HepG2 (cell line): ENCODE data around the gene TMTC1. TPM values are rescaled to one million over a fixed set of nuclear protein-coding genes. Genes with fewer than 3 reads are reported as not detected.
"Not testable (repeated sequence)": the region's sequence is repeated elsewhere in the genome, so short reads cannot be mapped to it uniquely, and the experiment has no call there.

ENCODE experiments used
- ATAC-seq: fragments of 200-7000 bp; cut with Tn5 transposase; 3 replicates; pipeline ENCODE4 v1.9.1; 2020; ENCODE audit warnings: mild to moderate bottlenecking, moderate library complexity
- BruUV-seq: library from RNA; stranded (reverse); fragments of 400-500 nt; replicated peaks from 2 replicates; lab custom pipeline; 2021; lab: Mats Ljungman, UMichigan
- CTCF ChIA-PET: fragments of 300-600 bp; formaldehyde crosslinking; extraction: SDS; loops from one replicate; lab custom pipeline; 2021; ENCODE audit warnings: low total read pairs, inconsistent platforms, low intra/inter-chr PET ratio; lab: Yijun Ruan, JAX
- POLR2A ChIA-PET: fragments of 350-600 bp; sonication (Branson Sonifier 250); formaldehyde crosslinking; loops from one replicate; lab custom pipeline; 2020; ENCODE audit warnings: antibody characterized with exemption, inconsistent platforms; lab: Yijun Ruan, JAX
- DNase-seq: peaks from one replicate; pipeline ENCODE4 v3.0.0-alpha.2; 2015; ENCODE audit warnings: low spot score
- FAIRE-seq: peaks from 3 replicates; lab custom pipeline; 2011; peaks lifted over from hg19 to GRCh38; lab: Jason Lieb, UNC
- H2AFZ ChIP-seq: one replicate; pipeline ENCODE4 v1.6.1; 2011; ENCODE audit warnings: low read length, inconsistent platforms
- H3K27ac ChIP-seq: fragments of 300-600 bp; 3 replicates; pipeline ENCODE4 v1.8.0; 2011; ENCODE audit warnings: mixed run types, mild to moderate bottlenecking, mixed read lengths, low read length, inconsistent platforms; ENCODE audit not compliant: insufficient read depth; ENCODE audit errors: extremely low read length
- H3K27me3 ChIP-seq, 2 experiments: fragments of 200-600 bp in 1 of 2; 2 replicates in 1 of 2; 3 replicates in 1 of 2; pipeline versions ENCODE4 v1.6.0 to v1.8.0; 2011; ENCODE audit warnings: low read length in 2 of 2, mild to moderate bottlenecking in 2 of 2, moderate library complexity in 2 of 2, inconsistent platforms in 1 of 2; ENCODE audit not compliant: insufficient read depth in 2 of 2, control insufficient read depth in 1 of 2
- H3K36me3 ChIP-seq, 2 experiments: fragments of 200-600 bp in 1 of 2; replicated peaks in 1 of 2; 2 replicates in 1 of 2; 3 replicates in 1 of 2; pipeline versions ENCODE4 v1.5.1 to v1.8.0; 2011; ENCODE audit warnings: low read length in 2 of 2, inconsistent platforms in 1 of 2; ENCODE audit not compliant: insufficient read depth in 2 of 2, control insufficient read depth in 1 of 2
- H3K4me1 ChIP-seq: 2 replicates; pipeline ENCODE4 v1.5.1; 2012; ENCODE audit warnings: low read length, inconsistent platforms; ENCODE audit not compliant: insufficient read depth
- H3K4me2 ChIP-seq: 2 replicates; pipeline ENCODE4 v1.6.0; 2011; ENCODE audit warnings: low read depth, low read length, inconsistent platforms
- H3K4me3 ChIP-seq, 3 experiments: fragments of 200-600 bp in 1 of 3; sonication (generic), shearing (Covaris generic) in 1 of 3; replicated peaks in 1 of 3; 2 replicates each; pipeline ENCODE4 v1.5.1; 2011 to 2016; ENCODE audit warnings: low read length in 3 of 3, inconsistent platforms in 2 of 3, low read depth in 2 of 3, mild to moderate bottlenecking in 2 of 3, control low read depth in 1 of 3, mixed read lengths in 1 of 3; ENCODE audit not compliant: insufficient read depth in 1 of 3
- H3K79me2 ChIP-seq: one replicate; pipeline ENCODE4 v1.6.1; 2011; ENCODE audit warnings: low read length, inconsistent platforms; ENCODE audit not compliant: insufficient read depth
- H3K9ac ChIP-seq: 2 replicates; pipeline ENCODE4 v1.6.0; 2011; ENCODE audit warnings: mild to moderate bottlenecking, low read depth, low read length, inconsistent platforms; ENCODE audit not compliant: insufficient read depth
- H3K9me3 ChIP-seq: 2 replicates; pipeline ENCODE4 v1.5.1; 2012; ENCODE audit warnings: mild to moderate bottlenecking, low read length
- H4K20me1 ChIP-seq: 2 replicates; pipeline ENCODE4 v1.6.0; 2011; ENCODE audit warnings: inconsistent platforms, mild to moderate bottlenecking, low read length, moderate library complexity; ENCODE audit not compliant: insufficient read depth
- HNRNPL ChIP-seq: fragments of 200-400 bp; formaldehyde crosslinking; IDR thresholded peaks from 2 replicates; pipeline ENCODE4 v1.6.1; 2017; ENCODE audit warnings: mild to moderate bottlenecking, low read depth, low read length
- NFE2L2 ChIP-seq: fragments of 150-350 bp; IDR thresholded peaks from 2 replicates; pipeline ENCODE4 v1.6.1; 2014; ENCODE audit warnings: low read length
- WGBS: methylation state at CpG from one replicate; pipeline ENCODE4 v1.1.6; 2017; ENCODE audit warnings: low lambda C conversion rate; 5-methylcytosine and 5-hydroxymethylcytosine counted together
- in situ Hi-C: cut with HindIII; loops from 2 replicates; pipeline ENCODE4 v1.10.0; 2017; ENCODE audit warnings: low pct_unique_long_range_greater_than_20kb; ENCODE audit not compliant: extremely low pct_ligation_motif_present
- intact Hi-C: fragments of 100-400 bp; cut with micrococcal nuclease; formaldehyde crosslinking; loops from one replicate; pipeline ENCODE4 v1.10.0; 2022; ENCODE audit not compliant: unreplicated experiment
- polyA plus RNA-seq, 8 experiments: library from polyadenylated mRNA; depleted of rRNA in 3 of 8; stranded (reverse) in 7 of 8; unstranded in 1 of 8; fragments of >200 nt; fragmentation: Illumina TruSeq in 4 of 8; extraction: Trizol in 4 of 8; gene quantifications; 2 replicates each; pipeline versions ENCODE4 v1.2.1 to v1.2.3, GENCODE V29; 2011 to 2016; ENCODE audit warnings: low read depth in 4 of 8, missing spikeins in 1 of 8, mixed read lengths in 1 of 8; ENCODE audit not compliant: insufficient read depth in 1 of 8
- total RNA-seq, 5 experiments: library from RNA; depleted of rRNA; stranded (reverse); fragments of >200 nt; fragmentation: Illumina TruSeq; extraction: Trizol; gene quantifications; 2 replicates each; pipeline ENCODE4 v1.2.3, GENCODE V29; 2016; ENCODE audit warnings: low read depth in 1 of 5
- TF ChIP-seq, protein P1 (sequence below), 2 experiments: fragments of 450-650 bp in 1 of 2; sonication (generic) in 1 of 2; formaldehyde crosslinking; IDR thresholded peaks; 2 replicates each; pipeline versions ENCODE4 v1.5.0 to v1.8.0; 2020 to 2022; ENCODE audit warnings: mild to moderate bottlenecking in 1 of 2, missing genetic modification reagents in 1 of 2
- TF ChIP-seq, protein P2 (sequence below): sonication (generic); formaldehyde crosslinking; IDR thresholded peaks from 2 replicates; pipeline ENCODE4 v1.4.0; 2020; ENCODE audit warnings: mild to moderate bottlenecking, missing genetic modification reagents
- TF ChIP-seq, protein P3 (sequence below): sonication (generic); formaldehyde crosslinking; IDR thresholded peaks from 2 replicates; pipeline ENCODE4 v1.5.0; 2020; ENCODE audit warnings: mild to moderate bottlenecking, missing genetic modification reagents
- TF ChIP-seq, protein P4 (sequence below): sonication (generic); formaldehyde crosslinking; IDR thresholded peaks from 2 replicates; pipeline ENCODE4 v1.8.1; 2023; ENCODE audit warnings: mild to moderate bottlenecking, missing genetic modification reagents, borderline replicate concordance

TMTC1 gene
- total and polyA plus RNA-seq, 2 of the 13 experiments (the other 11 are each of a cell fraction or from before 2014, with no cell fraction given): 0.69 to 1.8 TPM

DNA sequence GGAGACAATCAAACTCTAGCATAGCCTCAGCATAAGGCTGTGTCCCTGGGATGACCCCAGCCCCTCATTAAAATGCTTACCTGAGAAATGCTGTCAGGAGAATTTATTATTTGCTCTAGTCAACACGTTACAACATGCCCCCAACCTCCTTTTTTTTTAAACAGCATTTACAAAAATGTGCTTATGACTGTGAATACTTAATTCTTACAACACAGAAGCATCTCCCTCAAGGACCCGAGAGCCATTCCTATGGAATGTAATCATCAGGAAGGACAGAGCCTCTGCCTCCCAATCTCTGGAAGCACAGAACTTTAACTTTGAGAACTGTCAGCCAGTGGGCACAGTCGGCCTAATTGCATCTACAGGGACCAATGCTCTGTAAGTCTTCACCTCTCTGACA lies 149.7 kb downstream of the TMTC1 start:
- no peak for FAIRE-seq

DNA sequence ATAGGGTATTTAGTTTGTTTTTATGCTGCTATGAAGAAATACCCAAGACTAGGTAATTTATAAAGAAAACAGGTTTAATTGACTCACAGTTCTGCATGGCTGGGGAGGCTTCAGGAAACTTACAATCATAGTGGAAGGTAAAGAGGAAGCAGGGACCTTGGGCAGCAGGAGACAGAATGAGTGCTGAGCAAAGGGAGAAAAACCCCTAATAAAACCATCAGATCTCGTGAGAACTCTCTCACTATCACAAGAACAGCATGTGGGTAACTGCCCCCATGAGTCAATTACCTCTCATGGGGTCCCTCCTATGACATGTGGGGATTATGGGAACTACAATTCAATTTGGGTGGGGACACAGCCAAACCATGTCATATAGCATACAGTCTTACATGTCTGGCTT lies 153.6 kb downstream of the TMTC1 start:
- H3K9ac ChIP-seq, H3K4me1 ChIP-seq, H3K4me3 ChIP-seq, in situ Hi-C loops, POLR2A ChIA-PET, H3K27me3 ChIP-seq, BruUV-seq, CTCF ChIA-PET, intact Hi-C loops, DNase-seq, H3K4me2 ChIP-seq, H3K79me2 ChIP-seq, FAIRE-seq, H3K9me3 ChIP-seq, ATAC-seq, H4K20me1 ChIP-seq, H2AFZ ChIP-seq, H3K27ac ChIP-seq, H3K36me3 ChIP-seq: not testable (repeated sequence)
- WGBS: 38% methylated on average over 1 of the region's 1 CpG

More for the DNA sequence above, 149.7 kb downstream of the TMTC1 start:
- in situ Hi-C loops: no loop called here
- WGBS: 51% methylated on average over 3 of the region's 3 CpGs
- Histone ChIP-seq H3K27ac (no peak overlapping the region), H3K4me1 (no peaks in the 10 kb centered on the region), H4K20me1 (no peaks in the 10 kb centered on the region), H2AFZ (no peak overlapping the region), H3K27me3 (no peaks in the 10 kb centered on the region), H3K9ac (no peak overlapping the region), H3K79me2 (no peaks in the 10 kb centered on the region), H3K4me2 (no peak overlapping the region), H3K9me3 (no peaks in the 10 kb centered on the region), H3K36me3 (no peaks in the 10 kb centered on the region), H3K4me3 (no peak overlapping the region)
- TF ChIP-seq HNRNPL (no peak), NFE2L2 (no peak)
- TF ChIP-seq, protein P1, sequence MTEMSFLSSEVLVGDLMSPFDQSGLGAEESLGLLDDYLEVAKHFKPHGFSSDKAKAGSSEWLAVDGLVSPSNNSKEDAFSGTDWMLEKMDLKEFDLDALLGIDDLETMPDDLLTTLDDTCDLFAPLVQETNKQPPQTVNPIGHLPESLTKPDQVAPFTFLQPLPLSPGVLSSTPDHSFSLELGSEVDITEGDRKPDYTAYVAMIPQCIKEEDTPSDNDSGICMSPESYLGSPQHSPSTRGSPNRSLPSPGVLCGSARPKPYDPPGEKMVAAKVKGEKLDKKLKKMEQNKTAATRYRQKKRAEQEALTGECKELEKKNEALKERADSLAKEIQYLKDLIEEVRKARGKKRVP (CRISPR knock-in tag; IDR thresholded peaks at IDR 0.05): no peak
- TF ChIP-seq, protein P2, sequence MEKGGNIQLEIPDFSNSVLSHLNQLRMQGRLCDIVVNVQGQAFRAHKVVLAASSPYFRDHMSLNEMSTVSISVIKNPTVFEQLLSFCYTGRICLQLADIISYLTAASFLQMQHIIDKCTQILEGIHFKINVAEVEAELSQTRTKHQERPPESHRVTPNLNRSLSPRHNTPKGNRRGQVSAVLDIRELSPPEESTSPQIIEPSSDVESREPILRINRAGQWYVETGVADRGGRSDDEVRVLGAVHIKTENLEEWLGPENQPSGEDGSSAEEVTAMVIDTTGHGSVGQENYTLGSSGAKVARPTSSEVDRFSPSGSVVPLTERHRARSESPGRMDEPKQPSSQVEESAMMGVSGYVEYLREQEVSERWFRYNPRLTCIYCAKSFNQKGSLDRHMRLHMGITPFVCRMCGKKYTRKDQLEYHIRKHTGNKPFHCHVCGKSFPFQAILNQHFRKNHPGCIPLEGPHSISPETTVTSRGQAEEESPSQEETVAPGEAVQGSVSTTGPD (CRISPR knock-in tag): no peak
- TF ChIP-seq, protein P3, sequence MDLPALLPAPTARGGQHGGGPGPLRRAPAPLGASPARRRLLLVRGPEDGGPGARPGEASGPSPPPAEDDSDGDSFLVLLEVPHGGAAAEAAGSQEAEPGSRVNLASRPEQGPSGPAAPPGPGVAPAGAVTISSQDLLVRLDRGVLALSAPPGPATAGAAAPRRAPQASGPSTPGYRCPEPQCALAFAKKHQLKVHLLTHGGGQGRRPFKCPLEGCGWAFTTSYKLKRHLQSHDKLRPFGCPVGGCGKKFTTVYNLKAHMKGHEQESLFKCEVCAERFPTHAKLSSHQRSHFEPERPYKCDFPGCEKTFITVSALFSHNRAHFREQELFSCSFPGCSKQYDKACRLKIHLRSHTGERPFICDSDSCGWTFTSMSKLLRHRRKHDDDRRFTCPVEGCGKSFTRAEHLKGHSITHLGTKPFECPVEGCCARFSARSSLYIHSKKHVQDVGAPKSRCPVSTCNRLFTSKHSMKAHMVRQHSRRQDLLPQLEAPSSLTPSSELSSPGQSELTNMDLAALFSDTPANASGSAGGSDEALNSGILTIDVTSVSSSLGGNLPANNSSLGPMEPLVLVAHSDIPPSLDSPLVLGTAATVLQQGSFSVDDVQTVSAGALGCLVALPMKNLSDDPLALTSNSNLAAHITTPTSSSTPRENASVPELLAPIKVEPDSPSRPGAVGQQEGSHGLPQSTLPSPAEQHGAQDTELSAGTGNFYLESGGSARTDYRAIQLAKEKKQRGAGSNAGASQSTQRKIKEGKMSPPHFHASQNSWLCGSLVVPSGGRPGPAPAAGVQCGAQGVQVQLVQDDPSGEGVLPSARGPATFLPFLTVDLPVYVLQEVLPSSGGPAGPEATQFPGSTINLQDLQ (CRISPR knock-in tag): no peak
- TF ChIP-seq, protein P4, sequence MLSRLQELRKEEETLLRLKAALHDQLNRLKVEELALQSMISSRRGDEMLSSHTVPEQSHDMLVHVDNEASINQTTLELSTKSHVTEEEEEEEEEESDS (CRISPR knock-in tag): no peak
- DNase-seq (no peak), ATAC-seq (no peak)
- CTCF ChIA-PET: no interaction called here
- no TSS peak for BruUV-seq
- intact Hi-C loops: no loop called here
- POLR2A ChIA-PET: no interaction called here
